Suprapubic skin (tissue), 4 donors: ENCODE results near the gene SPRY4.

Source experiments
- POLR2A ChIP-seq, 2 donors: fragments of 450-650 bp; IDR thresholded peaks; one replicate each; pipeline ENCODE4 v1.6.1; 2017; ENCODE audit warnings: antibody characterized with exemption in 2 of 2, mild to moderate bottlenecking in 2 of 2, moderate library complexity in 2 of 2
- POLR2AphosphoS5 ChIP-seq, 3 donors: sonication (generic); formaldehyde crosslinking; IDR thresholded peaks; one replicate each; pipeline ENCODE4 v1.6.1; 2017; ENCODE audit warnings: antibody characterized with exemption in 3 of 3
- TF ChIP-seq, protein P1 (sequence below), 2 donors: fragments of 200-600 bp in 1 of 2; fragments of 450-650 bp in 1 of 2; sonication (generic) in 1 of 2; IDR thresholded peaks; one replicate each; pipeline ENCODE4 v1.5.1; 2016 to 2019; ENCODE audit warnings: antibody characterized with exemption in 2 of 2, mild to moderate bottlenecking in 1 of 2, moderate library complexity in 1 of 2

DNA sequence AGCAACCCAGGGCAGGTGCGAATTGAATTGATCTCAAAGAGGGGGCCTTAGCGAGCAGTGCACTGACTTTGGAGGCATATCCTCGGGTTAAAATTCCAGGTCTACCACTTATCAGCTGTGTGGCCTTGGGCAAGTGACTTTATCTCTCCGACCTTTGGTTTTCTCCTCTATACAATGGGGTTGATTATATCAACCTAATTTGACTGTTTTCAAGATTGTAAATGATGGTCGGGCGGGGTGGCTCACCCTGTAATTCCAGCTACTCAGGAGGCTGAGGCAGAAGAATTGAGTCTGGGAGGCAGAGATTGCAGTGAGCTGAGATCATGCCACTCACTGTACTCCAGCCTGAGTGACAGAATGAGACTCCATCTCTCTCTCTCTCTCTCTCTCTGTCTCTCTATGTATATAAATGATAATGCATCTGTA, 18.7 kb downstream of the SPRY4 start:
- TF ChIP-seq, protein P1, sequence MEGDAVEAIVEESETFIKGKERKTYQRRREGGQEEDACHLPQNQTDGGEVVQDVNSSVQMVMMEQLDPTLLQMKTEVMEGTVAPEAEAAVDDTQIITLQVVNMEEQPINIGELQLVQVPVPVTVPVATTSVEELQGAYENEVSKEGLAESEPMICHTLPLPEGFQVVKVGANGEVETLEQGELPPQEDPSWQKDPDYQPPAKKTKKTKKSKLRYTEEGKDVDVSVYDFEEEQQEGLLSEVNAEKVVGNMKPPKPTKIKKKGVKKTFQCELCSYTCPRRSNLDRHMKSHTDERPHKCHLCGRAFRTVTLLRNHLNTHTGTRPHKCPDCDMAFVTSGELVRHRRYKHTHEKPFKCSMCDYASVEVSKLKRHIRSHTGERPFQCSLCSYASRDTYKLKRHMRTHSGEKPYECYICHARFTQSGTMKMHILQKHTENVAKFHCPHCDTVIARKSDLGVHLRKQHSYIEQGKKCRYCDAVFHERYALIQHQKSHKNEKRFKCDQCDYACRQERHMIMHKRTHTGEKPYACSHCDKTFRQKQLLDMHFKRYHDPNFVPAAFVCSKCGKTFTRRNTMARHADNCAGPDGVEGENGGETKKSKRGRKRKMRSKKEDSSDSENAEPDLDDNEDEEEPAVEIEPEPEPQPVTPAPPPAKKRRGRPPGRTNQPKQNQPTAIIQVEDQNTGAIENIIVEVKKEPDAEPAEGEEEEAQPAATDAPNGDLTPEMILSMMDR (IDR thresholded peaks at IDR 0.05) = no peak
- TF ChIP-seq POLR2AphosphoS5 (IDR thresholded peaks at IDR 0.05) = no peak
- TF ChIP-seq POLR2A (IDR thresholded peaks at IDR 0.05) = no peak
